HEK293 (cell line): ENCODE data around the gene AQP6.

Experiments used
- HOXD13 ChIP-seq: sonication (generic); formaldehyde crosslinking; IDR thresholded peaks from 2 replicates; pipeline ENCODE4 v1.8.0; 2022; ENCODE audit warnings: missing genetic modification reagents, borderline replicate concordance
- ZFHX2 ChIP-seq: fragments of 450-650 bp; formaldehyde crosslinking; conservative IDR thresholded peaks from 2 replicates; pipeline ENCODE4 v1.5.1; 2016; ENCODE audit warnings: missing biosample characterization, missing genetic modification characterization
- ZNF121 ChIP-seq: fragments of 450-650 bp; formaldehyde crosslinking; IDR thresholded peaks from 2 replicates; pipeline ENCODE4 v1.5.1; 2016; ENCODE audit warnings: missing biosample characterization, missing genetic modification characterization
- ZNF830 ChIP-seq: fragments of 450-650 bp; IDR thresholded peaks from 2 replicates; pipeline ENCODE4 v1.5.0; 2018; ENCODE audit warnings: missing biosample characterization, missing genetic modification characterization, low read depth, mild to moderate bottlenecking, moderate library complexity
- TF ChIP-seq, protein P1 (sequence below): fragments of 450-650 bp; formaldehyde crosslinking; IDR thresholded peaks from 2 replicates; pipeline ENCODE4 v1.5.1; 2016; ENCODE audit warnings: missing biosample characterization, missing genetic modification characterization

DNA sequence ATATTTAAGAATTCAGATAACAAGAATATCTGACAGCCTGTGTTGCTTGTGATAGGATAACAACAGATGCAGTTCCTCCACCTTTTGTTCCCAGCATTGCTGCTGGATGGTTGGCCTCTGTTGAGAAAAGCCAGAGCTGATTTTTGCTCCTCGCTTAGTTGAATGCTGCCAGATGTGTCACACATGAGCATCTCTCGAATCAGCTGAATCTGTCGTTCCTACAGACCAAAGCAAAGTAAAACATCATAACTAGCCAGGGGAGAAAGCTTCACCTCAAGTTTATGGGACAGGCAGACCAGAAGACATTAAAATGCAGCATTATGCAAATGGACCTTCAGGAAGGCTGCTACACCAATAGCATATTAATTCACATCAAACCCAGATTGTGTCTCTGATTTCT is 32.4 kb downstream of the AQP6 start:
- TF ChIP-seq ZNF121 (tag by site-specific recombination) (no peak), ZFHX2 (tag by site-specific recombination) (no peak), HOXD13 (no peak), ZNF830 (no peak)
- TF ChIP-seq, protein P1, sequence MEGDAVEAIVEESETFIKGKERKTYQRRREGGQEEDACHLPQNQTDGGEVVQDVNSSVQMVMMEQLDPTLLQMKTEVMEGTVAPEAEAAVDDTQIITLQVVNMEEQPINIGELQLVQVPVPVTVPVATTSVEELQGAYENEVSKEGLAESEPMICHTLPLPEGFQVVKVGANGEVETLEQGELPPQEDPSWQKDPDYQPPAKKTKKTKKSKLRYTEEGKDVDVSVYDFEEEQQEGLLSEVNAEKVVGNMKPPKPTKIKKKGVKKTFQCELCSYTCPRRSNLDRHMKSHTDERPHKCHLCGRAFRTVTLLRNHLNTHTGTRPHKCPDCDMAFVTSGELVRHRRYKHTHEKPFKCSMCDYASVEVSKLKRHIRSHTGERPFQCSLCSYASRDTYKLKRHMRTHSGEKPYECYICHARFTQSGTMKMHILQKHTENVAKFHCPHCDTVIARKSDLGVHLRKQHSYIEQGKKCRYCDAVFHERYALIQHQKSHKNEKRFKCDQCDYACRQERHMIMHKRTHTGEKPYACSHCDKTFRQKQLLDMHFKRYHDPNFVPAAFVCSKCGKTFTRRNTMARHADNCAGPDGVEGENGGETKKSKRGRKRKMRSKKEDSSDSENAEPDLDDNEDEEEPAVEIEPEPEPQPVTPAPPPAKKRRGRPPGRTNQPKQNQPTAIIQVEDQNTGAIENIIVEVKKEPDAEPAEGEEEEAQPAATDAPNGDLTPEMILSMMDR = no peak
